HT1080 (cell line): ENCODE data around the gene CDKN2B. TPM values are rescaled to one million over a fixed set of nuclear protein-coding genes. Genes with fewer than 3 reads are reported as not detected.
"Not testable (repeated sequence)": the region's sequence is repeated elsewhere in the genome, so short reads cannot be mapped to it uniquely, and the experiment has no call there.

Experiments used
- DNase-seq: peaks from one replicate; pipeline ENCODE4 v3.0.0-alpha.2; 2015; ENCODE audit warnings: low read depth
- polyA plus RNA-seq, 2 experiments: library from polyadenylated mRNA; depleted of rRNA; stranded (reverse); fragments of >200 nt; gene quantifications; 2 replicates each; pipeline ENCODE4 v1.2.3, GENCODE V29; 2015
- total RNA-seq: library from RNA; depleted of rRNA; stranded (reverse); fragments of >200 nt; shearing (Covaris generic); gene quantifications from 2 replicates; pipeline ENCODE4 v1.2.3, GENCODE V29; 2014; rRNA removed

Gene CDKN2B, protein sequence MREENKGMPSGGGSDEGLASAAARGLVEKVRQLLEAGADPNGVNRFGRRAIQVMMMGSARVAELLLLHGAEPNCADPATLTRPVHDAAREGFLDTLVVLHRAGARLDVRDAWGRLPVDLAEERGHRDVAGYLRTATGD
- total RNA-seq: not detected in 2 replicates
- not detected in 2 replicates for polyA plus RNA-seq (2015; cell fraction: cytosol; rRNA removed)
- polyA plus RNA-seq (2015; cell fraction: nucleus; rRNA removed): not detected in 2 replicates

- DNase-seq: no peak
These were observed at the start of gene CDKN2B for GRCh38 chr9:22008717-22009505. Gene CDKN2B, minus strand, starts transcription at chr9:22009305. Its CDS starts 352 bp downstream, at chr9:22008953.

GRCh38 chr9:22057972-22058371 is 48.9 kb upstream of the CDKN2B start:
- DNase-seq: not testable (repeated sequence)

DNA sequence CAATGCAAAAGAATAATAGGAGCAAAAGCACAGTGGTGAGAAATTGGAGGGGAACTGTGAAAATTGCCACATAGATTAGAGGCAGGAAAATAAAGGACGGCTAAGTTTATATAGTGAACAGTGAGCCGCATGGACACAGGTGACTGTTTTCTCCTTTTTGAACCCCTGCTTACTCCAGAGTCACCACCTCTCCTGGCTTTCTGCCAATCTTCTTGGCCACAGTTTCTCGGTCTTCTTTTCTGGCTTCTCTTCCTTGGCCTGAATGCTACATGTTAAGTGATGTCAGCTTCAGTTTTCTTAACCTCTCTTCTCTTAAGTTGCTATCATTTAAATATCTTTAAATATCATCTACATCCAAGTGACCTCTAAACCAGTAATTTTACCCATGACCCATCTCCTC is 47.3 kb upstream of the CDKN2B start:
- no peak for DNase-seq

DNA sequence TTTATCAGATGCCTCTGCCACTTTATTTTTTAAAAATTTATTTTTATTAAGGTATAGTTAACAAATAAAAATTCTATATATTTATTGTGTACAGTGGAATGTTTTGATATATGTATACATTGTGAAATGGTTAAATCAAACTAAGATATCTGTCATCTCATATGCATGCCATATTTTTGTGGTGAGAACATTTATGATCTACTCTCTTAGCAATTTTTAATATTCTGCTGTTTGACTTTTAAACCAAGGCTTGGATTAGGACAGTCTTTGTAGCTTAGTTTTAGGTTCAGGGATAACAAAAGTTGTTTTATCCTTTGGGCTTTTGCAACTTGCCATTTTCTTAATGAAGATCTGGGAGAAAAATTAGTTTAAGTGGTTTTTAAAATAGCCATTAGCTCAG is 46.0 kb upstream of the CDKN2B start:
- no peak for DNase-seq

- no peak for DNase-seq
These were observed 45.4 kb upstream of the CDKN2B start for GRCh38 chr9:22054529-22054928.

- DNase-seq: no peak
These were observed 45.0 kb upstream of the CDKN2B start for GRCh38 chr9:22054076-22054475.

DNA sequence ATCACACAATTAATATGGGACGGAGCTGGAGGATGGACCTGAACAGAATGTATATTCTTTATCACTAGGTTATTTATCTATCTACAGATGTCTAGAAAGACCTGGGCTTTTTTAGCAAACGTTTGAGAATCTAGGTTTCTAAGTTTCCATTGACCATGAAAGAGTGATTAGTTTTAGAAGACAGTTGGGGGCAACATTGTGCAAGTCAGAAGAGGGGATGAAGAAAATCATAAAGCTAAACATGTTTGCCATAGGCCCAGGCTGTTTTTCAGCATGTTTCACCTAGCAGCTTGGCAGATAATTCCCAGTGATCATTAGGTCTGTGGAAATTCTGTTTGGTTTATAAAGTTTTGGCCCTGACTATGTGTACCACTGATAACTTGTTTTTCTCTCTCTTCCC is 44.1 kb upstream of the CDKN2B start:
- DNase-seq: no peak

DNA sequence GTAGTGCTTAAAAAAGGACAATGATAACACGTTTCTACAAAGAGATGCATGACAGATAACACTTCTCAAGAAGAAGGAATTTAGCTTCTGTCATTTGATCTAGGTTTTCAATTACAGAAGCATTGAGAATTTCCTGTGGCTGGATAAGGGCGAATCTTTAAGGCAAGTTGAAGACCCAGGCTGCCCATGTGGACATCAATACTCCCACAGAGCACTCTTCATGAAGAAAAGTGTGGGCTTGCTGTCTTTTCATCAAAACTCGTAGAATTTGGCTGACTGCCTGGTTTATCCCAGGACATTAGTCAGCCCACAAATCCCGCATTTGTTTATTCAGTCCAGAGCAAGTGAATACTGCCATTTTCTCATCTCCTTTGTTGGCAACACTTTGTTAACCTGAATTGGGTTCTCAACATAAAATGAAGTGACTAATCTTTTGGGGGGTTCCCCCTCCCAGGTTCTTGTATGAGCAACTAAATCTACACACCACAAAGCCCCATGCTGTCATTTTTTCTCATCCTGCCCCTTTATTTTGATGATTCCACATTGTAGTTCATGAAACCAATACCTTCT is 43.4 kb upstream of the CDKN2B start:
- no peak for DNase-seq

DNA sequence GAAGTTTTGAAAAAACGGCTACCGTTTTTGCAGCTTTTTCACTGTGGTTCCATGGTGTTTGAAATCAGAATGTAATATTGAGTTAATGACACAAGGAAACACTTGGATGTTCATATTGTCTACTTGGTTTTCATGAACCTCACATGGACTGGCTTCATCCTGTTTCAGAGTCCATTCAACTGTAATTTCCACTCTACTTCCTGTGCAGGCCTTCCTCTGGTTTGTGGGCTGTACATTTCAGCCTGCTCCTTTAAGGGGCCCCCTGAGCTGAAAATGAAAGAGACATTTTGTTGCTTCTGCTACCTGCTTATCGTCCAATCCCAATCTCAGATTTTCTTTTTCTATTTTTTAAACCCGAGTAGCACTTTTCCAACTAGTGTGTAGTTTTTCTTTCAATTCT is 41.8 kb upstream of the CDKN2B start:
- no peak for DNase-seq

DNA sequence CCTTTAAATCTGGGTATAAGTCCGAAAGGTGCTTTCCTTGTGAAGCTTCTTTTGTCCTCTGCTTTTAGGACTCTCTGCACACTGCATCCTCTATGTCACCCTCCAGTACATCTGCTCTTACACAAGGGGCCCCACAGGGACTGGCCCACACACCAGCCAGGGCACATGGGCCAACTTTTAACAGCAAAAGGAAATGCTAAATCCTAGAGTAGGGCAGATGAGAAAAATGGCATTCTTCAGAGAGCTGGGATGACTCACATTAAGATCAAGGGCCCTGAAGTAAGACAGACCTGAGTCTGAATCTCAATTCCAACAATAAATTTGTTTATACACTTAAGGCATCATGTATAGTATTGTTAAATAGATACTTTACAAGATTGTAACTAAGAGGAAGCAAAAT is 40.3 kb upstream of the CDKN2B start:
- DNase-seq: no peak

DNA sequence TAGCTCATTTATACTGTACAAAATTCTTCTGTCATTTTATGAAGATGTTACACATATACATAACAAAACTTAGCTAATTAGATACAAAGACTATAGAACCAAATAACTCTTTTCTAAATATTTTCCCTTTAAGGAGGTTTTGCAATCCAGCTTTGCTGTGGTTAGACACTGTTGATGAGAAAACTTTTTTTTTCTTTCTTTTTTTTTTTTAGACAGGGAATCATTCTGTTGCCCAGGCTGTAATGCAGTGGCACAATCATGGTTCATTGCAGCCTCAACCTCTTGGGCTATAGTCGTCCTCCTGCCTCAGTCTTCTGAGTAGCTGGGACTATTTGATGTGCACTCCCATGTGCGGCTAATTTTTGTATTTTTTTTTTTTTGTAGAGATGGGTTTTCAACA is 38.5 kb upstream of the CDKN2B start:
- DNase-seq: no peak

DNA sequence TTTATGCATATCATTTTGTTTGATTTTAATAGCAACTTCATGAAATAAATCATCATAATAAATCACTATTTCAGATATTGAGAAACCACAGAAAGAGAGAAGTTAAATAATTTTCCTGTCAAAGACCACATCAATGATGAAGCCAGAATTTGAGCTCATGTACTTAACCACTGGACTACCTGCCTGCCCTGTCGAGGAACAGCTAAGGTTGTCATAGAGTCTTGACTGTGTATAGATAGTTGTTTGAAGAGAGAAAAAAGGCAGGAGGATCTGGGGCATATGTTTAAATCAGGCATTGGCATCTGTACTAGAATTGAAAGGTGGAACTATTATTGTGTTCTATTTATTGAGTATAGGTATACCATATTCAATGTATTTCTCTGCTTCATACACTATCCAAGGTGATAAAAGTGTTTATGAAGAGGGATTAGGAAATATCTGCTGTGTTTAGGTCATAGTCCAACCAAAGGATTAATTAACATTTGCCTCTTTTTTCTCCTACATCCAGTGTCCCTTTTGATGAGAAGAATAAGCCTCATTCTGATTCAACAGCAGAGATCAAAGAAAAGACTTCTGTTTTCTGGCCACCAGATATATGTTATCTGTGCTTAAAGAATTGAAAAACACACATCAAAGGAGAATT is 37.3 kb upstream of the CDKN2B start:
- DNase-seq: no peak

- DNase-seq: no peak
These were observed 36.3 kb upstream of the CDKN2B start for GRCh38 chr9:22045423-22045822.

DNA sequence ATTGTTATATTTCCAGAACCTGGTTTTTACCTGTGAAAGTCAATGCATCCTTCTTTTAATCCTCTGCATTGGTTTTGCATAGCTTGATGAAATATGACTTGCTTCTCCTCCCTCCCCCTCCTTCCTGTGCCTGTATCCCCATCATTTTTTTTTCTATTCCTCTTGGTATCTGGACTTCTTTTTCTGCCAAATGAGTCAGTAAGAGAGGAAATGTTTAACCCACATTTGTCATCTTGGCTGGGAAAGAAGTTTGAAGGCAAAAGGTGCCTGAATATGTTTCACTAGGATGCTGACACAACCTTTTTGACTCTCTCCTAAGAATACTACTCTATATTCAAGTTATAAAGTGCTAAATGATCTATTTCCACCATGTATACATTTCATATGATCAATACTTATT is 35.5 kb upstream of the CDKN2B start:
- DNase-seq: no peak

GRCh38 chr9:22043928-22044327 is 34.8 kb upstream of the CDKN2B start:
- DNase-seq: no peak

DNA sequence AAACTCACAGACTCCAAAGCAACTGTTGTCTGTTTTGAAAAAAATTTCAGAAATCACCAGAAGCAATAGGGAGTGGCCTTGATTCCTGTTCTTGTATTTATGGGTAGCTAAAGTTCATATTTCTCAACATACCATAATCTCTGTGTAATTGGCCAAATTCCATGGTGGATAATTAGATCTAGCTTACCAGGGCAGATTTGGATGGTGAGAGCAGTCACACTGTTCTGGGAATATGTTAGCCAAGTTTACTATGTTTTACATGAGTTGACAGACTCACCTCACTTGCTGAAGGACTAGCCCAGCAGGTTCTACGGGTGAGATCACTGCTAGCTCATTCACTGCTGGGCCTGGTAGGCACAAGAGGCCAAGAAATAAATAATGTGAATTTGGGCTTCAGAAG is 32.7 kb upstream of the CDKN2B start:
- DNase-seq: no peak

- no peak for DNase-seq
These were observed 32.2 kb upstream of the CDKN2B start for GRCh38 chr9:22041344-22041743.

DNA sequence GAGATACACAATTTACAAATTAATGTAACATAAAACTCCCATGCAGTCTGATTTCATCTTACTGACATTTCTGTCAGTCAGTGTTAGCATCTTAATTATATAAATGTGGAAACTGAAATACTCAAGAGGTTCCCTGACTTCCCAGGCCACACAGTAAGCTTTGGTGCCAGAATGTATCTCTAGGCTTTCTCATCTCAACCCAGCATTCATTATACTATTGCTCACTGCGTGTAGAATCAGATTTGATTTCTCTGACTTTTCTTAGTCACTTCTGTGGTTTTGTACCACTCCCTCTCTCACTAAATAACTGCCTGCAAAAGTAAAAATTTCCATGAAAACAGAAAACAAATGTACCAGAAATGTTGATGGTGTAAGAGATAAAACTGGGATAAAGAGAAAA is 31.7 kb upstream of the CDKN2B start:
- no peak for DNase-seq

DNA sequence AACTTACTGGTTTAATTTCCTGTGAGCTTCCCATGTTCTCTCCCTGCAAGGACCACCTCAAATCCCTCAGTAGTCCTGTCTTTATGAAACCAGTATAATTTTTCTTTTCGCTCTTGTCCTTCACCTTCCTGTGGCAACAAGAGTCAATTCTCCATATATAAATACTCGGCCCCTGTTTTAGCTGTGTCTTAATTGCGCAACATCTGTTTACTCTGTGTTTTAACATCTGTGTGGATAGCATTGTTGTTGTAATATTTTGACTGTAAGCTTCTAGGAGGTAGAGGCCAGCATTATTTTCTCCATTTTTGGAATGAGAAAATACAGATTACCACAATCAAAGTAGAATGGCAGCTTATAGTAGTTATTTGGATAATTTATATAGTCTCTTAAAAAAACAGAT is 30.2 kb upstream of the CDKN2B start:
- DNase-seq: no peak

DNA sequence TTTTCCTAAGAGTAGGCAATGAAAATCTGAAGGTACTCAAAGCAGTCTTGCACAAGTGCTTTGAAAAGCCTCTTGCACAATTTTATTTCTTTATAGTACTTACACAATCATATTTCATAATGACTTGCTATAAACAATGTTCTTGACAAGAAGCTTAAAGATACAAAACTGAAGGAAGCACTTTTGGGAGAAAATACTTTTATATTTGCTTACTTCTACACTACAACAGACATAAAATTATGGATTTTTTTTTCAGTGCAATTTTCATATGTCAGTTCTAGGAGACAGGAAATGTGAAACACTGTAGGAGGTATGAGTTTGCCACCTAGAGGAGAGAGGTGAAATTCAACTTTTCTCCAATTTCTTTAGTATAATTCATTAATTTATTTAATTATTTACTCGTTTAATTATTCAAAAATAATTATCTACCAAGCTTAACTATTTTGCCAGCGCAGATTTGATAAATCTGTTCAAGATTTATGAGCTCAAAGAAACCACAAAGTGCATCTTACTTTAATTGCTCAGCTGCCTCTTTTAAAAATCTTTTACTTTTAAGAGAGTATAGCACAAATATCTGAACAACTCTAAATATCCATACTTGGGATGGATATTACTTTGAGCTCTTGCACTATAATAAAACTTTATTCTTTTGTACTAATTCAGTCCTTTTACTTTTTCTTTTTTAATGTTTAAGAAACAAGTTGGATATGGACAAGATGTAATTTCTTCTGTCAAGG is 29.0 kb upstream of the CDKN2B start:
- no peak for DNase-seq

- no peak for DNase-seq
These were observed 27.9 kb upstream of the CDKN2B start for GRCh38 chr9:22036866-22037626.
